Type B pancreatic cell (in vitro differentiated cells): ENCODE data around the gene NOS1AP. TPM values are rescaled to one million over a fixed set of nuclear protein-coding genes. Genes with fewer than 3 reads are reported as not detected.

Experiments
- DNase-seq: peaks from one replicate; pipeline ENCODE4 v3.0.0; 2021; ENCODE audit warnings: mixed read lengths; ENCODE audit not compliant: unreplicated experiment; ENCODE audit errors: extremely low spot score
- H3K27ac Mint-ChIP-seq: 2 replicates; pipeline ENCODE4 v1.8.0; 2021; ENCODE audit warnings: mild to moderate bottlenecking, mixed read lengths
- H3K27me3 Mint-ChIP-seq: 2 replicates; pipeline ENCODE4 v1.8.0; 2021; ENCODE audit warnings: mixed read lengths
- H3K36me3 Mint-ChIP-seq: 2 replicates; pipeline ENCODE4 v1.8.0; 2021; ENCODE audit warnings: mixed read lengths
- H3K4me1 Mint-ChIP-seq: one replicate; pipeline ENCODE4 v1.8.0; 2021; ENCODE audit warnings: mixed read lengths; ENCODE audit not compliant: unreplicated experiment
- H3K4me3 Mint-ChIP-seq: 2 replicates; pipeline ENCODE4 v1.8.0; 2021; ENCODE audit warnings: mild to moderate bottlenecking, mixed read lengths
- H3K9me3 Mint-ChIP-seq: 2 replicates; pipeline ENCODE4 v1.8.0; 2021; ENCODE audit warnings: mixed read lengths
- total RNA-seq: library from RNA; stranded (reverse); gene quantifications from 2 replicates; pipeline ENCODE4 v1.2.1, GENCODE V29; 2021; ENCODE audit warnings: low replicate concordance
- TF ChIP-seq, protein P1 (sequence below): fragments of 200-600 bp; sonication (generic); conservative IDR thresholded peaks from 2 replicates; pipeline ENCODE4 v1.5.0; 2021; ENCODE audit warnings: antibody characterized with exemption, mild to moderate bottlenecking

NOS1AP gene
- total RNA-seq, 1 donor from 2014 or later = 10.4 TPM

DNA sequence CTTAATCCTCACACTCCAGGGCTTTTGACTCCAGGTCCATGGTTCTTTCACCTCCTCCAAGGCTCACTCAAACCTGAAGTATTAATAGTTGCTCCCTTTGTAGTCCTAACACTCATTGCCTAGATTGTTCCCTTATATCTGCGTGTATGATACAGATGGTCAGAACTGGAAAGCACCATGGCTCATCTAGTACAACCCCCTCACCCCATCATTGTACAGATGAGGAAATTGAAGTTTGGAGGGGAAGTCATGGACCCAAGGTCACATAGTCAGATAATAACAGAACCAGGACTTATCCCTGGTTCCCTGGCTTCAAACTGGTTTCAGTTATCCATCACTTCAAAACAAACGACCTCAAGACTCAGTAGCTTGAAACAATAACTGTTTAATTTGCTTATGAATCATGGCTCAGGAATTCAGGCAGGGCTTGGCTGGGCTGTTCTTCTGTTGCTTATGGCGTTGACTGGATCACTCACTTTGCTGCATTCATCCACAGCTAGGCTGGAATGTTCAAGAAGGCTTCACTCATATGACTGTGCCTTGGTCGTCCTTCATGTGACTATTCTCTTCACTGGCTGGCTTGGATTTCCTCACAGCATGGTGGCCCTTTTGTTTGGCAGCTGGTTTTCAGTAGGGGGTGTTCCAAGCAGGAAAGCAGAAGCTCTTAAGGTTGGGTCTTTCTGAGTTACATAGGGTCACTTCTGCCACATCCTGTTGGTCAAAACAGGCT lies 5.0 kb downstream of the NOS1AP start:
- TF ChIP-seq, protein P1, sequence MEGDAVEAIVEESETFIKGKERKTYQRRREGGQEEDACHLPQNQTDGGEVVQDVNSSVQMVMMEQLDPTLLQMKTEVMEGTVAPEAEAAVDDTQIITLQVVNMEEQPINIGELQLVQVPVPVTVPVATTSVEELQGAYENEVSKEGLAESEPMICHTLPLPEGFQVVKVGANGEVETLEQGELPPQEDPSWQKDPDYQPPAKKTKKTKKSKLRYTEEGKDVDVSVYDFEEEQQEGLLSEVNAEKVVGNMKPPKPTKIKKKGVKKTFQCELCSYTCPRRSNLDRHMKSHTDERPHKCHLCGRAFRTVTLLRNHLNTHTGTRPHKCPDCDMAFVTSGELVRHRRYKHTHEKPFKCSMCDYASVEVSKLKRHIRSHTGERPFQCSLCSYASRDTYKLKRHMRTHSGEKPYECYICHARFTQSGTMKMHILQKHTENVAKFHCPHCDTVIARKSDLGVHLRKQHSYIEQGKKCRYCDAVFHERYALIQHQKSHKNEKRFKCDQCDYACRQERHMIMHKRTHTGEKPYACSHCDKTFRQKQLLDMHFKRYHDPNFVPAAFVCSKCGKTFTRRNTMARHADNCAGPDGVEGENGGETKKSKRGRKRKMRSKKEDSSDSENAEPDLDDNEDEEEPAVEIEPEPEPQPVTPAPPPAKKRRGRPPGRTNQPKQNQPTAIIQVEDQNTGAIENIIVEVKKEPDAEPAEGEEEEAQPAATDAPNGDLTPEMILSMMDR = no peak
- Mint-ChIP-seq H3K4me3 (no peak overlapping the region), H3K36me3 (peaks cover 34% of the 10 kb centered on the region), H3K27ac (no peak overlapping the region), H3K4me1 (peaks cover 18% of the 10 kb centered on the region), H3K27me3 (peaks cover 11% of the 10 kb centered on the region), H3K9me3 (peaks cover 12% of the 10 kb centered on the region)
- no peak for DNase-seq

DNA sequence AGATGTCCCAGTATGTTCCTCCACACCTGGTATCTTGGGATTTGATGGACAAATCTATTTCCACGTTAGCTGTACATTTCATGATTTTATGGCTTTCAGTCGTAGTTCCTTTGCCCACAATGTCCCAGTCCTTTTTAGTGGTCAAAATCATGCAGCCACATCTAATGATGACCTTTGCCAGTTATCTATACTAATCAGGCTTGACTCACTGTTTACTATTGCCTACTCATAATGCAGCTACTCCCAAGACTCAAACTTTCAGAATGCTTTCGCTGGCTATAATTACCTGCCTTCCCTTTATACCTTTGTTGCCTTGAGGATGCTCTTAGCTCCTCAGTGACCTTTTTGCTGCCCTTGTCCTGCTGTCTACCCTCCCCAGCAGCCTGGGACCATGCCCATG lies 6.4 kb downstream of the NOS1AP start:
- no peak overlapping the region for H3K27ac Mint-ChIP-seq
- no peak overlapping the region for H3K4me3 Mint-ChIP-seq
- TF ChIP-seq, protein P1 = no peak
- peaks cover 11% of the 10 kb centered on the region for H3K27me3 Mint-ChIP-seq
- peaks cover 34% of the 10 kb centered on the region for H3K36me3 Mint-ChIP-seq
- no peak for DNase-seq
- H3K4me1 Mint-ChIP-seq = peaks cover 18% of the 10 kb centered on the region
- peaks cover 12% of the 10 kb centered on the region for H3K9me3 Mint-ChIP-seq

- Mint-ChIP-seq H3K9me3 (peaks cover 12% of the 10 kb centered on the region), H3K36me3 (peaks cover 34% of the 10 kb centered on the region), H3K4me3 (no peak overlapping the region), H3K4me1 (peaks cover 9% of the 10 kb centered on the region), H3K27ac (no peak overlapping the region), H3K27me3 (no peaks in the 10 kb centered on the region)
- DNase-seq = no peak
- TF ChIP-seq, protein P1 = no peak
These were observed 8.3 kb downstream of the NOS1AP start for GRCh38 chr1:162077648-162078299.

- peaks cover 9% of the 10 kb centered on the region for H3K4me1 Mint-ChIP-seq
- peaks cover 33% of the 10 kb centered on the region for H3K36me3 Mint-ChIP-seq
- H3K4me3 Mint-ChIP-seq = no peak overlapping the region
- no peak for DNase-seq
- TF ChIP-seq, protein P1 = no peak
- H3K27ac Mint-ChIP-seq = no peak overlapping the region
- H3K9me3 Mint-ChIP-seq = peaks cover 12% of the 10 kb centered on the region
- H3K27me3 Mint-ChIP-seq = no peaks in the 10 kb centered on the region
These were observed 9.5 kb downstream of the NOS1AP start for GRCh38 chr1:162079030-162079429.

GRCh38 chr1:162080472-162081015 lies 11.1 kb downstream of the NOS1AP start:
- TF ChIP-seq, protein P1 = no peak
- Mint-ChIP-seq H3K36me3 (peaks cover 18% of the 10 kb centered on the region), H3K9me3 (peaks cover 5% of the 10 kb centered on the region), H3K27ac (no peak overlapping the region), H3K27me3 (no peaks in the 10 kb centered on the region), H3K4me1 (peaks cover 9% of the 10 kb centered on the region), H3K4me3 (no peak overlapping the region)
- DNase-seq = no peak
